ENCODE measurements around the gene HNRNPAB. TPM values are rescaled to one million over a fixed set of nuclear protein-coding genes. Genes with fewer than 3 reads are reported as not detected.
"Not testable (repeated sequence)": the region's sequence is repeated elsewhere in the genome, so short reads cannot be mapped to it uniquely, and the experiment has no call there.

The HNRNPAB gene
- total and polyA plus RNA-seq, 3 donors from 2014 or later, result 63.1 to 71.0 (median 66.2) TPM

- no peak overlapping the region for H3K27ac ChIP-seq
- TF ChIP-seq CTCF (IDR thresholded peaks at IDR 0.05) (no peak), POLR2A (IDR thresholded peaks at IDR 0.05) (no peak)
- H3K4me3 ChIP-seq, result no peak overlapping the region
- 95 to 100% methylated on average over 2 to 17 of the region's 18 CpGs for WGBS, 2 donors
- H3K27me3 ChIP-seq, result no peaks in the 10 kb centered on the region
- no peak for DNase-seq
- H3K4me1 ChIP-seq, result no peaks in the 10 kb centered on the region
- intact Hi-C loops (cut with DNase I; ENCODE audit: low total_unique reads), result no loop called here
- no peaks in the 10 kb centered on the region for H3K9me3 ChIP-seq
- no peaks in the 10 kb centered on the region for H3K36me3 ChIP-seq (ENCODE audit: low read depth, missing control alignments)
These were observed 44.4 kb downstream of the HNRNPAB start for GRCh38 chr5:178248750-178249149.

GRCh38 chr5:178249191-178249989 lies 45.1 kb downstream of the HNRNPAB start:
- no peak for DNase-seq
- 80 to 84% methylated on average over 7 to 12 of the region's 13 CpGs for WGBS, 2 donors
- Histone ChIP-seq H3K9me3 (no peaks in the 10 kb centered on the region), H3K4me1 (no peaks in the 10 kb centered on the region), H3K36me3 (ENCODE audit: low read depth, missing control alignments) (no peaks in the 10 kb centered on the region), H3K27me3 (no peaks in the 10 kb centered on the region), H3K4me3 (no peak overlapping the region), H3K27ac (no peak overlapping the region)
- TF ChIP-seq CTCF (IDR thresholded peaks at IDR 0.05), result no peak
- TF ChIP-seq POLR2A (IDR thresholded peaks at IDR 0.05), result no peak
- intact Hi-C loops (cut with DNase I; ENCODE audit: low total_unique reads), result no loop called here

GRCh38 chr5:178250263-178250662 lies 45.9 kb downstream of the HNRNPAB start:
- no peaks in the 10 kb centered on the region for H3K27me3 ChIP-seq
- no peak for TF ChIP-seq CTCF (IDR thresholded peaks at IDR 0.05)
- no peak overlapping the region for H3K4me3 ChIP-seq
- 79 to 81% methylated on average over 6 of the region's 6 CpGs for WGBS, 2 donors
- H3K36me3 ChIP-seq (ENCODE audit: low read depth, missing control alignments), result no peaks in the 10 kb centered on the region
- no peaks in the 10 kb centered on the region for H3K9me3 ChIP-seq
- no peak overlapping the region for H3K27ac ChIP-seq
- H3K4me1 ChIP-seq, result no peaks in the 10 kb centered on the region
- DNase-seq, result no peak
- intact Hi-C loops (cut with DNase I; ENCODE audit: low total_unique reads), result no loop called here

GRCh38 chr5:178252258-178252657 lies 47.9 kb downstream of the HNRNPAB start:
- H3K4me3 ChIP-seq, result no peak overlapping the region
- no peak overlapping the region for H3K27ac ChIP-seq
- no peaks in the 10 kb centered on the region for H3K9me3 ChIP-seq
- H3K36me3 ChIP-seq (ENCODE audit: low read depth, missing control alignments), result no peaks in the 10 kb centered on the region
- no peaks in the 10 kb centered on the region for H3K27me3 ChIP-seq
- intact Hi-C loops (cut with DNase I; ENCODE audit: low total_unique reads), result no loop called here
- H3K4me1 ChIP-seq, result no peaks in the 10 kb centered on the region
- DNase-seq, result no peak
- WGBS, 2 donors, result 79 to 86% methylated on average over 7 to 8 of the region's 8 CpGs
- TF ChIP-seq CTCF (IDR thresholded peaks at IDR 0.05), result no peak
- TF ChIP-seq POLR2A (IDR thresholded peaks at IDR 0.05), result no peak

GRCh38 chr5:178253632-178254031 lies 49.3 kb downstream of the HNRNPAB start:
- H3K4me3 ChIP-seq; intact Hi-C loops (cut with DNase I; ENCODE audit: low total_unique reads); DNase-seq; H3K36me3 ChIP-seq (ENCODE audit: low read depth, missing control alignments); H3K4me1 ChIP-seq; H3K27me3 ChIP-seq; H3K27ac ChIP-seq; H3K9me3 ChIP-seq: not testable (repeated sequence)
- WGBS, 2 donors, result 89 to 90% methylated on average over 18 of the region's 18 CpGs

Data from testis (tissue), 3 donors.